Stimulated activated CD8-positive, alpha-beta memory T cell treated with anti-CD3 and anti-CD28 coated beads, Interleukin-12 subunit alpha, Interleukin-12 subunit beta, amount 100 ng/mL, for 4 hours (primary cell): Measurements from ENCODE around the gene ATP10A.

Source experiments
- DNase-seq: peaks from one replicate; pipeline ENCODE4 v3.0.0-alpha.2; 2020; ENCODE audit warnings: low read depth

The ATP10A gene

DNA sequence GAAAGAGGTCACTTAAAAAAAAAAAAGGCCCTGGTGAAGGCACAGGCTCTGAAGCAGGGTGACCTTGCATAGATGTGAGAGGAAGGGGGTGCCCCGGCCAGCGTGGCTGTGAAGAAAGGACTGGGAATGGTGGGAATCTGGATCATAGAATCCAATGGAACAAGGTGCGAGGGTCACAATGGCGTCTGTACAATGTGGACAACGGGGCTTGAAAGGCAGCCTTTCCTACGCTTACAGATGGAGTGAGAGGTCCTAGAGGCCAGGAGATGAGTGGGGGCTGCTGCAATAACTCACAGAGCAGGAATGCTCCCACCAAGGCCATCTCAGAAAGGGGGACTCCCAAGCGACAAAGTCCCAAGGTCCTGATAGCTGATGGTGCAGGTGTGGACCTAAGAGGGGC, 162.2 kb downstream of the ATP10A start:
- no peak for DNase-seq

DNA sequence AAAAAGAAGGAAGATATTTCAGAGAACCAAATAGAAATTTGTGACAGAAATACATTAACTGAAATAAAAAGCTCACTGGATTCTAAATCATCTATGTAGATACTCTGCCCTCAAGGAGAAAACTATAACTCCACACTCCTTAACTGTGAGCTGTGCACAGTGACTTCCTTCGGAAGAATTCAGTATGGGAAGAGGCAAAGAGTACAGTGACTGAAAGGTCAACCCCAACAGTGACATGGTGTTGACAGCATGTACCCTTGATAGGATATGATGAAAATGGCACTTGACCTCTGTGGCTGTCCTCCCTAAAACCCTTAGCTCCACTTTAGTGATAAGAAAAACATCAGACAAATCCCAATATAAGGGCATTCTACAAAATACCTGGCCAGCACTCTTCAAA, 165.5 kb downstream of the ATP10A start:
- no peak for DNase-seq

DNA sequence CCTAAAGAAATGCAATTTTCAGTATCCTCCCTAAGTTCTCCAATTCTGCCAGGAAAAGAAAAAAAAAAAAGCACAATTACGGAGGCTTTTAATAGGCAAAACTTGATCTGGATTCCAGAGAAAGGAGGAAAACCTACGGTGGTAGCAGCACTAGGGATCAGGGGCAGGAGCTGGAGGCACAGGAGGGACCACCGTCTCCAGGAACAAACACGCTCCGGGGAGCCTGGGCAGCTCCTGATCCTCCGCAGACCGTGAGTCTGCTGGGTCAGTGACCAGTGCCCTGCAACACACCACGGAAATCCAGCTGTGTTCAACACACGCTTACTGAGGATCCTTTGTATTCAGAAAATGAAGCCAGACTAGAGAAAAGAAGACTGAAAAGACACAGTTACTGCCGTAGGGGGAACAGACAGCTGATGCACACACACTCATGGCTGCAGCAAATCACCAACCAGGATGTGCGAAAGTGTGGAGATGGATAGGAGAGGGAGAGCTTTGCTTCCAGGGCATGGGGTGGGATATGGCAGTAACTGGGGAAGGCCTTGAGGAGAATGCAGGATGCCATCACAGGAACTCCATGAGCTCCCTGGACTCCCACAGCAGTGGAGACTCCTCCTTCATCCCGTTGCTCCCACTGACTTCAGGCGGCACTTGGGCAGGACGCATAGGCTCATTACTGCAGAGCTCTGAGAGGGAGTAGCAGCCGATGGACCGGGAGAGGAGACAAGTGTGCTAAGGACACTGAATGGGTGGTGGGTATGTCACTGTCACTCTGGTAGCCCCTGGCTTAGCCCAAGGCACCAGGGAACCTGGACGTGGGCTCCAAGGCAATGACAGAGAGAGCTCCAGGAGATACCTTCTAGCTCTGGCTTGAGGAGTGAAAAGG, 167.0 kb downstream of the ATP10A start:
- no peak for DNase-seq

DNA sequence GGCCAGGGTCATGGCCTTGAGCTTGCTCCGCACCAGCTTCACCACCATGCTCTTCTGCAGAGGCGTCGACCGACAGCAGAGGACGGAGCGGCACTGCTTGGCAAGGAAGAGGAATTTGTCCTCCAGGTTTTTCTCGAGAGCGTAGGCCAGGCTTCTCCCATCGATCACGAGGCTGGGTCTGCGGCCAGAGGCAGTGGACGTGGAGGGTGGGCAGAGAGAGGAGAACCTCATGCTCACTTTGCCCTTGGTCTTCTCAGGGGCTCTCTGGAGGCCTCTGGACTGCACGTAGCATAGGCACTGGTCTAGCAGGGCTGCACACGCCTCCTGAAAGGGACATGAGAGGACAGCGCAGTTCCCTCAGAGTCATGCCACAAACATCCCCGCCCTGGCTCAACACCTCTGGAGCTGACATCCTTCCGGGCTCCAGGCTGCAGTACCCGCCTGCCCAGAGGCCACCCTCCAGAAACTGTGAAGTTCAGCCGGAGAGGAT, 168.3 kb downstream of the ATP10A start:
- DNase-seq: no peak

DNA sequence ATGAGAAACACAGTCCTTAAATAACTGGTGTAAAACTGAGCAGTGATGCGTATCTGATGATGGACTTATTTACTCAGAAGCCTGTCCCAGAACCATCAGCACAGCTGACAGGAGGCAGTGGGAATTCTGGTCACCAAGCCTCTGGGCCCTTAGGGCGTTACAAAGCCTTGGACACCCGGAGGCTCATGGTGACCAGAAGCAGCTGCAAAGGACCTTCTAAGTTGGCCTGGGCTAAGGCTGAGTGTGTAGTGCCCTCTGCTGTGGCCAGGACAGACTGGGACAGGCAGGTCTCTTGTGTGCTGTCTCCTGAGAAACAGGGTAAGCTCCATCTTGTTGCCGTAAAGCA, 168.9 kb downstream of the ATP10A start:
- DNase-seq: no peak

DNA sequence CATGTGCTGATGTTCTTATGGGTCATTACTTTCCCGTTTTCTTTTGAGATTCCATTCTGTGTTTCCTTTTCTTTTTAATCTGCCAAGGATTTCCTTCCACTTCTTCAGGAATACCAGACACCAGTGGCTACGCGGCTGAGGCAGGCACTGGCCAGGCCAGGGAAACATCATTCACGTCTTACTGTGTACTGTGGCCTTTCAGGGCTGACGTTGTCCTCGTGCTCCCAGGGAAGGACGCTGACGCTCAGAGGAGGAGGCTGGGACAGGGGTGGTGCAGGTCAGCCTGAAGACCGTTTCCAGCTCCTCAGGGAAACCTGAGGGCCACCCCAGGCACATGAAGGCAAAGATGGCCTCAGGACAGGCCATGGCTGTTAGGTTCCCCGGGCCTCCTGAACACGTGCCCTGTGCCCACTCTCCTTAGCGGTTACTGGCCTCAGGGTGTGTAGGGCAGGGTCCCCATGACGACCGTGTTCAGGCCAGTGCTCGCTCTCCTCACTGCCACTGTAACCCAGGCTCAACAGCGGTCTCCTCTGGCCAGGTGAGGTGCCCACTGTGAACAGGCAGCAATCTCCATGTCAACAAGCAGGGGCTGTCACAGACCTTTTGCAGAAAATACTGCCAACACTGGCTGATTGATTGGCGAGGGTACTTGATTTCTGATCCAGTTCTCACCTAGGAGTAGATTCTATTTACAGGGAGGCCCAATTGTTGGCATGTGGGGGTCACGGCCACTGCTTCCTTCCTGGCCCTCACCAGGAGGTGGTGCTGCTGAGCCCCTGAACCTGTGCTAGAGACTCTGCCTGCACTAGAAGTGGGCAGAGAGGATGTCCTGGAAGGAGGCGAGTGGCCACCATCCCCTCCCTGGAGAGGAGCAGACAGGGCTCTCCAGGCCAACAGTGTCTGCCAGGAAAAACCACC, 169.5 kb downstream of the ATP10A start:
- no peak for DNase-seq

DNA sequence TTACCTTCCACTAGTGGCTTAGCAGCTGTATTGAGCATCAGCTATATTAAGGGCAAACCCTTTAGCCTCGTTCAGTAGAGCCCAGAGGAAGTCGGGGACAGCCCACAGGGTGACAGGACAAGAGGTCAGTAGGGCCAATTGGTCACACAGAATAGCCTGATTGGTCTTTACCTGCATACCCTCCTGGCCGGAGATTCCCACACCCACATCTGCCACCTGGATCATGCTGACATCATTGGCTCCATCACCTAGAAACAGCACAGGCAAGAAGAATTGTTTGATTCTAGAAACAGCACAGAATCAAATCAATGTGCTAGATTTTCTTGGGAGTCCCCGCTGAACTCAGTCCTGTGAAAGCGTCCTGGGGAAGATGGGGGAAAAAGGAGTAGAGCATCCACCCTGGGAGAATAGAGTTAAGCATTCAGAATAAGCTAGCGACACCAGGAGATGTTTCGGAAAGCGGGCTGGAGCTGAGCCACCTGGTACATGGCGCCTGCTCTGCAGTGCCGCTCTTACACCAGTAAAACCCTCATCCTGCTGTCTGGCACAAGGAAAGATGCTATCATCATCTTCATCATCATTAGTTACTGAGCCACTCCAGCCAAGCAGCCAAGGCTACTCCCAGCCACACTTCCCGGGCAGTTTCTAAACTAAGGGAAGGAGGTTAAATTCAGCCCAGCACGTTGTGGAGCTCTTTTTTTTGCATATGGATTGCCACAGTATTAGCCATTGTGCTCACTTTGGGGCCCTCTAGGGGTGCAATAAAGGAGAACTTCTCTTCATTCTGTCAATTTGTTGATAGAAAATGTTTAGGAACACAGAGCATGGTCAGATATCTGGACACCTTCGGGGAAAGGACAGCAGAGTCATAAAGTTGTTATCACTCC, 171.3 kb downstream of the ATP10A start:
- DNase-seq: no peak

DNA sequence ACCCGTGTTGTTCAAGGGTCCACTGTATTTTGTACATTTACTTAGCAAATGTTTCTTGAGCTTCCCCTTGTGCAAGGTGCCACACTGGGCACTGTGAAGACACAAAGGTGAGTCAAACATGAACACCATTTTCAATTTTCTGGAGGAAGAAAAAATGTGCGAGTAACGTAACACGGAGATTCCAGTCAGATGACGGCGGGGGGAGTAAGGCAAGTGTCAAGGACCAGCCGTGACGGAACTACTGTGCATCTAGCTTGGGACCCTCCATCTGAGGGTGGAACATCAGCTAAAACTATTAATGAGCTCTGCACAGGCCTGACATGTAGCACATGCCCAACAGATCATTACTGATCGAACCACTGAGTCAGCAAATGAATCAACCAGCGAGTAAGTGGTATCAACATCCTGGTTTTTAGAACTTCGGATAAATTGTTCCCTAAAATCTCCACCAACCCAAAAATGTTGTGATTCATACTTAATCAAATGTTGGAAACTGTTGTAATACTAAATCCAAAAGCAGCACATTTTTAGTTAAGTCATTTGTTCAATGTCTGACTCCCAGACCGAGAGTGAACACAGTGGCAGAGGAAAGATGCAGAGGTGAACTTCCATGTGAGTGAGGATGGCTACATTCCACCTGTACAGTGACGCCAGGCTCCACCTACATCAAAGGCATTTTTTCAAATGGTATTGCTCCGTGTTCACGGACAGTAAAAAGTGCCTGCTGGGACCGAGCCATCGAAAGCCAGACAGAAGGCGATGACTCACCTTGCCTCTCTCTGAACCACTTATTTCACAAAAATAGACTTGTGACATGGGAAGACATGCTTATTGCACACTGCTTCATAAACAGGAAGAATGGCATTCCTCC, 172.2 kb downstream of the ATP10A start:
- no peak for DNase-seq

DNA sequence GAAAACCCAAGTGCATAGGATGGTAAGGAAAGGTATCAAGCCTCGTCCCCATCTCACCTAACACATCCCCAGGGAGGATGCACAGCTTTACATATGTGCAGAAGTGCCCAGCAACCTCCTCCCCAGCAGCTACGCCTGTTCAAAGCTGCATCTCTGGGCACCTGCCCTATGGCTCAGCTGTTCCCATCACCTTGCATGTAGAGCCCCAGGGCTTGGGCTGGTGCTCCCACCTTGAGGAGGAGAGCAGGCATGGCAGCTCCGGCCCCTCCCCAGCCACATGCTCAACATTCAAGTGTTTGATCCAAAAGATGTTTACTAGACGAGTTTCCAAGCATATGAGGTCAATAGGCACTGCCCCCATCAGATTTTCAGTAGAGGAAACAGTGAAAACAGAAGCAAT, 173.5 kb downstream of the ATP10A start:
- DNase-seq: no peak

DNA sequence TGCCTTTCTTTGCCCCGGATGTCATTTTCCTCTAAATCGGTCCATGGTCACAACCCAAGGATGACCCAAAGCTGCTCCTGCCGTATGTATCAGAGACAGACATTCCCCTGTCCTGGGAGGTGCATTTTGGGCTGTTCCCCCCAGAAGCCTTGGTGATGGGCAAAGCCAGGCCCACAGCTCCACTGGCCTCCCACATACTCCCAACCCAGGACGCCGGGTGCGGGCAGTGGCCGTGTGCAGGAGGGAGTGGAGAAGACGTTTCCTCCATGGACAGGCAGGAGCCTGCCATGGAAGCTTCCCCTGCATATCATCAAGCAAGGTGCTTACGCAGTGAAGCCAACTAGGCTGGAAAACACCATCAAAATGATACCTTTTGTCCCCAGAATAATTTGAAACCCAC, 175.0 kb downstream of the ATP10A start:
- DNase-seq: no peak

DNA sequence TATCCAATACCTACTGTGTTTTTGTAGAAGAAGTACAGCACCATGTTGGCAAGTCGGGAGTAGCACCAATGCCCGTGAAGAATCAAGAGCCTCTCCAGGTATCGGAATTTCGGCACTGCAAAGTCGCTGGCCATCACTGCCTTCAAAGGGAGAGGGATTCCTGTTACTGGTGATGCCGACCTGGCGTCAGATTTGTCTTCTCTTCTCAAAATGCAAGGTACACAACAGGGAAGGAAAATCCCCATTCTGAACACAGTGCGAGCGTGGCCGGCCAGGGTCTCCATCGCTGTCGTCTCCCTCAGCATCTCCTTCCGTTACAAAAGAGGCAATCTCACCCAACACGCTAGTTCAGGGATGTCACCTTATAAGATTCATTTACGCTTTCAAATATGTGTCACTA, 175.4 kb downstream of the ATP10A start:
- no peak for DNase-seq

DNA sequence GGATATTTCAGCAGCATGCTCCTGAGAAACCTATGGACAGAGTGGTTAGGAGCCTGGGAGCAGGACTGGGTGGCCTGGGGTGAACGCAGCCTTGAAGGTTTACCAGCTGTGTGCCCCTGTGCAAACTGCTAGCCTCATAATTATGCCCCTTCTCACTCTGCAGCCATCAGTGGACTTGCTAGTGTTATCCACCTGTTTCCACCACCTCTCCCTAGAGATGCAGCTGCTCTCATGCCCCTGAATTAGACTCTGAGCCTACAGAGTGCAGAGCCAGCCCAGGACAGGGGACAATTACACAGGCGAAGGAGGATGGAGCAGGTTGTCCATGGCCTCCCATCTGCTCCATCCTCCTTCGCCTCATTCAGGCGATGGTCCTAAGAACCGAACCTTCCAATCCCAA, 175.9 kb downstream of the ATP10A start:
- DNase-seq: no peak

DNA sequence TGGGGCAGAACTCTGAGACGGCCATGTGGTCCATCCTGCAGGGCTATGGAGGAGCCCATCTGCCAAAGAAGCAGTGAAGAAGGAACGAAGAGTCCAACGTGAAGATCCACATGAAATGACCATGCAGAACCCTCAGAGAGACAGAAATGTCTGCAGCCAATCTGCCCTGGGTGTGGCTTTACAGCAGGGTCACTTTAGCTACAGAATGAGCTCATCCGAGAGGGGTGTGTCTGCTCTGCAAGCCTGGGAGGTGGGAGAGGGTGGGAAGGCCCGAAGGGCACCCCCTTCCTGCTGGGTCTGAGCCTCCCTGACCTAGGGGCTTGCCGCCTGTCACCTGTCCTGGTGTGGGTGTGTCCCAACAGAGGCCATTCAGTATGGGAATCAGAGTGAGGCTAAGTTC, 176.3 kb downstream of the ATP10A start:
- no peak for DNase-seq

DNA sequence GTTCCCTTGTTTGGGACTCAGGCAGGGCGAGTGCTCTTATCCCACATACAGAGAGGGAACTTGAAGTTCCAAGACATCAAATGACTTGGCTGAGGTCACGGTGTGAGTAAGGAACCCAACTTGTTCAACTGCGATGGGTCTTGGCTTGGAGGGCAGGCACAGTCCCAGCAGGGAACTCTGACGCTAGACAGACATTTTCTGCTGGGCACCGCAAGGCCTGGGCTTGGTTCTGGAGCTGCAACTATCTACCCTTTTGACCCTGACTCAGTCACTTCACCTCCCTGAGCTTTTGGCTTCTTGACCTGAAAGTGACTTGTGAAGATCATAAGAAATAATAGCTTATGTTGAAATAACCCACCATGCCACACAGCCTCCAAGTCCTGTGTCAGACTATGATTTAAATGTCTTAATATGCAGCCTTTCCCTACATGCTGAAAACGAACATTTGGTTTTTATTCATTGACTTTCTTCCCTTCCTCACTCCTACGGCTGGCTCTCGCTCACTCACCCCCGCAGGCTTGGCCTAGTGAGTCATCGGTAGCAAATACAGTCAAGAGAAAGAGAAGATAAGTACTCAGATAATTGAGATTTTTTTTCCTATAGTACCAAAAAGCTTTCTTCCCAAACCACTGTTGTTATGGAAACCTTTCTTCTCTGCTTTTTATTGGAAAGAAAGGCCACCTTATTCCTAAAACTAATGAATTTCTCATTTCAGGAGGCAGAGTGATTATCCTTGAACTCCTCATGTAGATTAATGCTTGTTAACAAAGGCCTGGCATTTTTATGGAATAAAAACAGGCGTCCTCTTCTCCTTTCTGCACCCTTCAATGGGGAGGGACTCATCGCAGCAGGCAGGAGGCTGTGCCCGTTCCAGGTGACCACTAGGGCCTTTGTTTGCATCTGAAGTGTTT, 178.4 kb downstream of the ATP10A start:
- DNase-seq: no peak

DNA sequence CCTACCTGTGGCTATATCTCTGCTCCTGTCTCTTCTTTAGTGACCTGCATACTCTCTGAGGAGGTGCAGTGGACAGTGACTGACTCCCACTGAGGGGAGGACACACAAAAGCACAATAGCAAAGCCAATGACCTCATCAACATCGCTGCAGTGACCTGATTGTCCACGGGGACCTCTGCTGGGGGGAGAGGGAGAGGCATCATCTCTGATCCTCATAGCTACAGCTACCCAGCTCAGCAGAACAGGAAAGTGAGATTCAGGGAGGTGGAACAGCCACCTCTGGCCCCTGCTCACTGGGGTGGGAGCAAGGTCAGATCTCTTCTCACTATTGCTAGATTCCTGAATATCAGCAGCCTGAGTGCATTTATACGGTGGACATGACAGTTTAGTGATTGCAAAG, 179.2 kb downstream of the ATP10A start:
- DNase-seq: no peak

DNA sequence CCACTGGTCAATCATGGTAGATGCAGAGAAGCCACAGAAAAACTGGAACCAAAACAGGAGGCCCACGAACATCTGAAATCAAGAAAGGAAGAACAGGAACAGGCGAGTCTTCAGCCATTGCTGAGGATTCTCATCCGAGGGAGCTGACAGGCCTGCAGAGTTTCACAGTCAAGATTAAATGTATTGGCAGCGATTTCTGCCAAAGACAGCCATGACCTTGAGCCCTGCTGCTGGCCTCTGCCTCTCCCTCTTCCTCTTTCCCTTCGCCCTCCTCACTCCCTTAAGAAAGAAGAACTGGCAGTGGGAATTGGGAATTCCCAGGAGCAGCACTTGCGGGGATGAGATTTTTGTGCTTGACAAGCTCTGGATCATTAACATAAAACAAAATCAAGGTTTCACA, 179.7 kb downstream of the ATP10A start:
- DNase-seq: no peak

DNA sequence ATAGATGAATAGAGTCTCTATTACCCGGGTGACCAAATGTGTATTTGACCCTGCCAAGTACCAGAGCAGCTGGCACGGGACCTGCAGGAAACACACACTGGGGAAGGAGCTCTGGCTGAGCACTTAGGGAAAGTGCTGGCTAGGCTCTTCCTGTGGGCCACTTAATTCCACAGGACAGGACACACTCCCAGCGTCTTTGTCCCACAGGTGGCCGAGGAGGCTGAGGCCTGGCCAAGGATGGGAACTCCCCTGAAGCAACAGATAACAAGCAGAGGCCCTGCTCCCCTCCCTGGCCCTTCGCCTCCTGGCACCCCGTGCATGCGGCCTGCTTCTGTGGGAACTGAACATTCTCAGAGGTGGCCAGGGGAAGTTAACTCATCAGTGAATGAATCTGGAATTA, 180.8 kb downstream of the ATP10A start:
- no peak for DNase-seq

DNA sequence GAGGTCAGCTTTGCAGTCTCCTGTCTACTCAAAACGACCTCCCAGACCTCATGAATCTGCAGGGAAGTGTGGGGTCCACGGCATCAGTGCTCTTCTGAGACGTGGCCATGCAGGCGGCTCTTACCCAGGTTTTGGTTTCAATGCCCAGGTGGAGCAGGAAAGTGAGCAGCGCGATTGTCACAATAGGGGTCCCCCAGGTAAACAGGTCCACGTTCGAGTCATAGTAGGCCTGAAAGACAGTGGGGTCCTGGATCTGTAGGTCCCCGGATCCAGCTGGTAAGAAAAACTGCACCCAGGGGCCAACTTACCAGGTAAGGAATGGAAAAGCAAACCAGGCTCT, 182.5 kb downstream of the ATP10A start:
- DNase-seq: no peak

DNA sequence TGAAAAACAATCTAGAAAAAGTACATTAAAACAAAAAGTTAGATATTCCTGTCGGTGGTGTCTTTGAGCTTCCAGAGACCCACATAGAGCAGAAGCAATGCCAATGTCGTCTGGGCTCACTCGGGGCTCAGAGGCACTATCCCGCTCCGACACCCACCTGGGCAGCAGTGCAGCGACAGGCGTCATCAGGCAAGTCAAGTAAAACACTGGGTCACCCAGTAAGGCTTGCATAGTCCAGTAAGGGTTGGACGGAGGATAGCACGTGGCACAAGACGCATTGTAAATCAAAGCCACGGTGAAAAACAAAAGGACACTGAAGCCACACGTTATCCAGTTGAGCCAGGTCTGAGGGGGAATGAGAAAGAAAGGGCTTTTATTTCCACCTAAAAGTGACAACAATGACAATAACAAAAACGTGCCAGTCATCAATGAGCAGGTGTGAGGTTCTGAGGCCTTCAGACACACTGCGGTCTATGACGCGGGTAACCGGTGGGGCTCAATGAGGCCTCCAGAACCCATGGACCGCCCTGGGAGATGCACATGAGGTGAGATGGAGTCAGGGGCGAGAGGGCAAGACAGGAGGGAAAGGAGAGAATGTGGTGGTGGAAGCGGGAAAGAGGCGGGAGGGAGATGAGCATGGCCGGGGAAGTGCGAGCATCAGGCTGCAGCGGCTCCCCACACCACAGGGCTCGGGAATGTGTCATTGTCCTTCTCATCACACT, 183.0 kb downstream of the ATP10A start:
- no peak for DNase-seq
